Measurements from ENCODE around the gene FARS2. TPM values are rescaled to one million over a fixed set of nuclear protein-coding genes. Genes with fewer than 3 reads are reported as not detected.
A peak's percentile ranks its signal among the peaks of the same experiment; 100 is the strongest.

Gene FARS2
- total RNA-seq, 1 experiment from 2014 or later = 25.6 TPM

DNA sequence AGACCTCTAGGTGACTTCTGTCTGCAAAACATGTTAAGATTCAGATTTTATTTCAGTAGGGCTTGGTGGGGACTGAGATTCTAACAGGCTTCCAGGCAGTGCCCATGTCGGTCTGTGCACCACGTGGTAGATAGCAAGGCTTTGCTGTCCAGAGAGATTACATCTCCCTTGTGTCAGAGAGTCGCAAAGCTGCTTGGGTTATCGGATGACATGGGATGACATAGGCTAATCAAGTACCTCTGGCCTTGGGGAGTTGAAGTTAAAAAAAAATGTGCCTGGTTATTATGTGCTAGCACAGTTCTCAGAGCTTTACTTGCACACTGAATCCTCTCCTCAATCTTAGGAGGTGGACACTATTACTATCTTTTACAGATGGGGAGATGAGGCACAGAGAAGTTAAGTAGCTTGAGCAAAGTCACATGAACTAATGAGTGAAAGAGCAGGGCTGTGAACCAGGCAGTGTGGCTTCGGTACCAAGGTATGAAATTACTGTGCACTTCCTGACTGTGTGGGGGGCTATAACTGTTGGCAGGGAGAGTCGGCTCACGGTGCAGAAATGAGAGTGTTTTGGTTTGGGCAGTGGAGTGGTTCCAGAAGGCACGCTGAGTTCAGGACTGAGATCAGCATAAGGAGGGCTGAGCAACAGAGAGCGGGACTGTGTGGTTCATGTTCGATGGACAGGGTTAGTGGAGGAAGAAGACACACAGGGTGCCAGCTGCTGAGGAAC is 41.1 kb downstream of the FARS2 start:
- no peak for DNase-seq (ENCODE audit: low read depth, low spot score)
- in situ Hi-C loops (cut with HindIII; ENCODE audit: low pct_unique_long_range_greater_than_20kb, low sequenced_read_pairs) = no loop called here

DNA sequence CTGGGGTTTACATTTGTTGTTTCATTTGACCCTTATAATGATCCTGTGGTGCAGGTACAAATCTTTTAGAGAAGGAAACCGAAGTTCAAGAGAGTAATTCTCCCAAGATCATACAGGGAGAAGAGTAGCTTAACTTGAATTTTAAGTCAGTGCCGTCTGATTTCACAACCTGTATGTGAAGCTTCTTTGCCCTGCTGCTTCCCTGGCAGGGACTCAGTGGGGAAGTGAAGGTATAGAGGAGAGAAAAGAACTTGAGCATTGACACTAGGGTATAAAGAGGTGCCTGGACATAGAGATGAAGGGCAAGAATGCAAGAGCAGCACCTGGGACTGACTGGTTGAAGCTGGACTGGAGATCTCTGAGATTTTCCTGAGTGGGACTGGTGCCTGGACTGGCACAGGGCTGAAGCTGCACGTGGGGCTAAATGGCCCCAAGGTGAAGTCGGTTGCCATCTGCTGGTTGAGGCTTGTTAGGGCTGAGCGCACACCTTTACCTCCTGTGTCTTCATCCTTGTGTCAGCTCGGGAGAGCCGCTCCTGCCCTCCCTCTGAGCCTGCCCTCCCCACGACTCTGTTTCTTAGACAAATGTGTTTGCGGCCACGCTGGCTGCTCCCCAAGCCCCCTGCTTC is 41.8 kb downstream of the FARS2 start:
- in situ Hi-C loops (cut with HindIII; ENCODE audit: low pct_unique_long_range_greater_than_20kb, low sequenced_read_pairs) = no loop called here

DNA sequence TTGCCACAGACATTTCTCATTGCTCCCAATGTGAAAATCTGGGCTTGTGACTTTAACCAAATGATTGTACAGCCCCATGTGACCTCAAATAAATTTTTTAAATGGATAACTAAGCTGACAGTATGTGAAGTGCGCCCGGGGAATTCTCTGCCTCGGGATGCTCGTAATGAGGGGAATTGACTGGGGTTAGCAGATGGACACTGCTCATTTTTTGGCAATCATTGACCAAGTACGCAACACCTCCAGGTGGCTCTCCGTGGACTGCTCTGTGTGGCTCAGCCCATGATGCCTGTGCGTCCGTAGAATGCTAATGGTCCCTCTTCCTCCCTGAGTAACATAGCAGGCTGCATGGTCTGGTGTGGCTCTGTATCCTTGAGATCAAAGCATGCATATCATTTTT is 42.4 kb downstream of the FARS2 start:
- in situ Hi-C loops (cut with HindIII; ENCODE audit: low pct_unique_long_range_greater_than_20kb, low sequenced_read_pairs) = no loop called here
- DNase-seq (ENCODE audit: low read depth, low spot score) = no peak

More for the DNA sequence above, 41.8 kb downstream of the FARS2 start:
- peak; percentile 69 for DNase-seq (ENCODE audit: low read depth, low spot score)

DNA sequence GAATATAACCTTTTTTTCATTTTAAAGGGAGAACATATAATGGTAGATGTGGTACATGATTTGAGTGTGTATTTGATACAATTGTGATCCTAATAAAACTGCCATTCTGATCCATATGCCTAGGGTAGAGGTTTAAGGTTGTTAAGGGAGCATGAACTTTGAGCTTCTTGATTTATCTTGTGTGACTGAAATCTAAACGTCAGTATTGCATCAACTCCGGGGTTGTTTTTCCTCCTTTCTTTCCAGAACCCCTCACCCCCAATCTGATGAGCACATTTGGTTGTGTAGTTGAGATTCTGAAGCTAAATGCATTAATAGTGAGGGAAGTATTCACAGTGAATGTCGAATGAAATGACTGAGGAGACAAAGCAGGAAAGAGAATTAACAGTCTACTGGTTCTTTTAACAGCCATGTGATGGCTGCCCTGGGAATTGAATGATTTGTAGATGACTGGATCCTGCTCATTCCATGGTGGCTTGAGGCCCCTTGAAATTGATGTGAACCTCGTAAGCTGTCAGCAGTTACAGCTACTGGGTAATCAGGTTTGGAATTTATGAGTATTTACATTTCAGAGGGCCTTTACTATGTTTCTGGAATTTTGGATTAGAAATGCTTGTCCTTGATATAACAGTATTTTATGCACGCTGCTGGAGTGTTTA is 44.8 kb downstream of the FARS2 start:
- in situ Hi-C loops (cut with HindIII; ENCODE audit: low pct_unique_long_range_greater_than_20kb, low sequenced_read_pairs) = no loop called here
- DNase-seq (ENCODE audit: low read depth, low spot score) = peak; percentile 14

DNA sequence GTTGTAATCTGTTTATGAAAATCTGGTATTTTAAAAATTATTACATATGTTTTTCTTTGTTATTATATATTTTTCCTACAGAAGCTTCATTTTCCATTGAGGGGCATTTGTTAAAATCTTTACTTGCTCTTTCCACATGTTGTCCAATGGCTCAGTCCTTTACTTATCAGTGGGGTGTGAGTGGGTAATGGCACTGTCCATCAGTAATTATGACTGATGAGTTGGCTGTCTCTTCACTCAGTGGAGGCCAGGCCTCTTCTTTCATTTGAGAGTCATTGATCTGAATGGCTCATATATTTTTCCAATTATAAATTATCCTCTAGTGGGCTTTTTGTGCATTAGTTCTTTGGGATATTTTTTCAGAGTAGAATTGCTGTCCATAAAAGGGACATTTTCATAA is 45.7 kb downstream of the FARS2 start:
- in situ Hi-C loops (cut with HindIII; ENCODE audit: low pct_unique_long_range_greater_than_20kb, low sequenced_read_pairs) = no loop called here
- DNase-seq (ENCODE audit: low read depth, low spot score) = no peak

DNA sequence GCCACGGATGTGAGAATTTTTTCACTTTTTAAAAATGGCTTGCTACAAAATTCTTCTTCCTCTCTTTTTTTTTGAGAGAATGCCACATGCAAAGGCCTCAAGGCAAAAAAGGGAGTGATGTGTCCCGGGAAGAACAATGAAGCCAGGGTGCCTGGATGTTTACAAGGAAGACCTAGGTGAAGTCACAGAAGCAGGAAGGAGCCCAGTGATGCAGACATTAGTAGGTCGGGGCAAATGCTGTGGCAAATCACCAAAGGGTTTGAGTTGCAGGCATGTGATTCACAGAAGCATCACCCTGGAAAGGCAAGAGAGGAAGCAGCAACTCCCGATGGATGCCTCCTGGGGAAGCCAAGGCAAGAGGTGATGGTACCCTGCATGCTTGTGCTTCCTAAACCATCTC is 46.8 kb downstream of the FARS2 start:
- in situ Hi-C loops (cut with HindIII; ENCODE audit: low pct_unique_long_range_greater_than_20kb, low sequenced_read_pairs) = no loop called here
- no peak for DNase-seq (ENCODE audit: low read depth, low spot score)

DNA sequence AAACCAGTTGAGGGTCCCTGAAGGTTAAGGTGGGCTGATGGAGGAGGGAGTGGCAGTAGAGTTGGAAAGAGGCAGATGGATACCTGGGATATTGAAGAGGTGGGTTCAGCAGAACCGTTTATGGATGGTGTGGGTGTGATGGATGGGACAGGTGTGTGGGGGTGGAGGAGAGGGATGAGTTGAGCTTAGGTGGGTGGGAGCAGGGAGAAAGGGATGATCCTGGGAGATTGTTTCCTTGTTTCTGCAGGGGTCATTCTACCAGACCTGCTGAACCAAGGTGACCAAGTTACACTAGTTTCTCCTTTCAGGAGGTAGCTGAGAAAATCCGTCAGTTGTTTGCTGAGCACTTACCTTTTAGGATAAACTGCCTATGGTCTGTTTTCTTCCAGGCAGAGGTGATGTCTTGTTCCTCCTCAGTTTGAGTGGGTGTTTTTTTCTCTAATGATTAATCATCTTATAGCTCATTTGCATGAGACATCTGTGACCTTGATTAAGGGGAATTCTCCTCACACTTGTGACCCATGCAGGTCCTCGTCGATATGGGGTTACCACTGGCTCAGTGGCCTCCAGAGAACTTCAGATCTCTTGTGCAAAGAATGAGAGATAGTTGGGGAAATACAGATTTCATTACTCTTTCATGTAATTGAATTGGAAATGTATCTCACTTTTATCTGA is 53.0 kb downstream of the FARS2 start:
- in situ Hi-C loops (cut with HindIII; ENCODE audit: low pct_unique_long_range_greater_than_20kb, low sequenced_read_pairs) = no loop called here

DNA sequence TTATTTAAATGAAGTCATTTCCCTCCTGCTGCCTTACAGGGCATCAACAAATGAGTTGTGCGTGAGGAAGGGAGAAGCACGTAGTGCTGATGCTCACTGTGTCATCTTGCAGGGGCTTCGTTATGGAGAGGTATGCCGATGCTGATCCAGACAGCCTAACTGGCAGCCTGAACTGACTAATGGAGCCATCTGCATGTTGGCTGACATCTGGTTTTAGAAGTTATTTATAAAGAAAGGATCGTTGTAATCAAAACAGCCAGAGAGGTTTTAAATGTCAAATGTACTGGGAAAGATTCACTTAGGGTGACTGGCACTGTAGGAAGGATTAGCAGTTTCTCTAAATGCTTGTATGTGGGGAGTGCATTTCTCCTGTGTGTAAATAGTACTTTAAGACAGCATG is 54.6 kb downstream of the FARS2 start:
- DNase-seq (ENCODE audit: low read depth, low spot score) = no peak
- in situ Hi-C loops (cut with HindIII; ENCODE audit: low pct_unique_long_range_greater_than_20kb, low sequenced_read_pairs) = no loop called here

More for the DNA sequence above, 53.0 kb downstream of the FARS2 start:
- DNase-seq (ENCODE audit: low read depth, low spot score) = no peak

DNA sequence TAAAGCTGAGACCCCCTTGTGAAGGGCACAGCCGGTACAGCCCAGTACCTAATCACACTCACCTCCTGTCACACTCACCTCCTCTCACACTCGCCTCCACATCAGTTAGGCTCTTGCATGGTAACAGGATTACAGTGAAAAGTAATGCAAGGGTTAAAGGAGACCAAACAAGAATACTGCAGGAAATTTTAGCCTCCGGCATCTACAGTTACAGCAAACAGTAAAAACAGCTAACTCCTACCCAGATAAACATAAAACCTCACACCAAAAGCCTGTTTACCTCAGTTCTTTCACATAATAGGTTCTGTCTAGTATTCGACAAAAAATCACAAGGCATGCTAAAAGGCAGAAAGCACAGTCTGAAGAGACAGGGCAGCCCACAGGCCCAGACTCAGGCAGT is 55.6 kb downstream of the FARS2 start:
- in situ Hi-C loops (cut with HindIII; ENCODE audit: low pct_unique_long_range_greater_than_20kb, low sequenced_read_pairs) = no loop called here
- no peak for DNase-seq (ENCODE audit: low read depth, low spot score)

DNA sequence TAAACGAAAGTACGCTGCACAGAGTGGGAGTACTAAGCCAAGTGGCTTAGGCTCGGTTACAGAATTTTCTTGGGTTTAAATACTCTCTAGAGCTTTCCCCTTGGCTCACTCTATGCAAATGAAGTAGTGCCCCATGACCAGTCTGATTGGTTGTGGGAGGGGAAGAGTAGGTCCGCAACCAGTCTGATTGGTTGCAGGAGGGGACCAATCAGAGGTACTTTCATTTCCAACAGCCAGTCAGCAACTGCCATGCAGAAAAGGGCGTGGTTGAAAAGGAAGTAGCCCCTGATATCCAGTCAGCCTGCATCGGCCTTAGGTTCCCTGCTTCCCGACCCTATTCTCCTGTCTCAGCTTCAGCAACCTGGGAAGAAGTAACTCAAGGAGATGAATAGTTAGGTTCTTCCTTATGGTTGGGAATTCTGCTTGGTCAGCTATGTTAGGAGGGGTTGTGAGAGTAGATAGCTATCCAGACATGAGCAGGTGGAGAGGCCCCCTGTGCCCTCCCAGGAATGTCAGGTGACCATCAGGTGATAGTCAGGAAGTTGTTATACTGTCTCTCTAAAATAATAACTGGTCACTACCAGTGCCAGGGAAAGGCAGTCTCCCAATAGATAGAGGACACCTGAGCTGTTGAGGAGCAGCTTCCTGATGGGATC is 57.4 kb downstream of the FARS2 start:
- no peak for DNase-seq (ENCODE audit: low read depth, low spot score)
- in situ Hi-C loops (cut with HindIII; ENCODE audit: low pct_unique_long_range_greater_than_20kb, low sequenced_read_pairs) = no loop called here

DNA sequence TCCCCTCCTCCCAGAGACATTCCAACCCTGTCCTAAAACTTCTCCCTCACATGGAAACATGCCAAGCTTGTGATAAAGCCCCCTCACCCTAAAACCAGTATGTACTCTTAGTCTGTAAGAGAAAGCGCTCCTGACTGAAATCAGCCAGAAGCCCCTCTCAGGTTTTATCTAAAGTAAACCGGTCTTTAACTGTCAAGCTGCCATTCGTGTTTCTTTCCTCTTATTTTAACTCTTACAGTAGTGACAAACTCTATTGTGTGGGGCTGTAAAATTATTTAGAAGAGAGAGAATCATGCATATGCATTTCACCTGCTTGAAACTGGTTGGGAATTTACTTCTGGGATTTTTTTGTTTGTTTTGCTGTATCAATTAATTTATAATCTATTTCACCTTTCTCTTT is 62.7 kb downstream of the FARS2 start:
- in situ Hi-C loops (cut with HindIII; ENCODE audit: low pct_unique_long_range_greater_than_20kb, low sequenced_read_pairs) = no loop called here
- DNase-seq (ENCODE audit: low read depth, low spot score) = no peak

DNA sequence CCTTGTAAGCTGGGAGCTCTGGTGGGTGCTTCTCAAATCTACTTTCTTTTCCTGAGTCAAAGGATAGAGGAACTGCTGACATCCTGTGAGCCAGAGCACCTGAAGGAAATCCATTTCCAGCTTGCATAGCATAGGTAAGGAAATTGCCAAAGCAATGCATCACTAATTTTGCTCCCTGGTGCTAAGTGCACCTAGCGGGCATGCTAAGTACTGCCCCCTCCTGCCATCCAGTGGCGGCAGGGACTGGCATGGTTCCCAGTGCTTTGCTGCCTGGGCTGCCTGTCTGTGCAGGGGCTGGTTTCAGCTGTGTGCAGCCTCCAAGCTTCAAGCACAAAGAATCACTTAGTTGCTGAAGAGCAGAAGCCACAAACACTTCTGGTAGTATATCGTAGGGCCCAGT is 63.9 kb downstream of the FARS2 start:
- DNase-seq (ENCODE audit: low read depth, low spot score) = no peak
- in situ Hi-C loops (cut with HindIII; ENCODE audit: low pct_unique_long_range_greater_than_20kb, low sequenced_read_pairs) = no loop called here

DNA sequence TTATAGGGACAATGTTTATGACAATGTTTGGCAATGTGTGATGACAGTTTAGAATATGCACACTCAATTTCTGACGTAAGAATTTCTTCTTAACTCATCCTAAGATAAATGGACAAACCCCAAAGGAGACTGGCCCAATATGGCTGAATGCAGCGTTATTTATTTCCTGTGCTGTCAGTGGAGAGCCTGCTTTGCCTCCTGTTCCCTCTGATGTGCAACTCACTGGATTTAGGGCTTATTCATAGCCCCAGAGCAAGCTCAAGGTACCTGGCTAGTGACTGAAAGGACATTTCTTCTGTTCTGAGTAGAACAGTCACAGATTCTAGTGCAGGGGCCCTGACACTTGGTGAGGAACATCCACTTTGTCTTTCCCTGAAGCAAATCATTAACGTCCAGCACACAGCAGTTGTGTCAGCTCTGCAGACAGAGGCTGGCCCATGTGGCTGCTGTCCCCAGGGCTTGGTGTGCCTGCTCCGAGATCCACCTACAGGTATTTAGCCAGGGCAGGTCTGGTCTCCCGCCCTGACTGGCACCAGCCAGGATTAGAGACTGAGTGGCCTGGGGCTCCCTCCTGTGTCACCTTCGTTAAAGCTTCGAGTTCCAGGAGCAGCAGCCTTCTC is 64.8 kb downstream of the FARS2 start:
- no peak for DNase-seq (ENCODE audit: low read depth, low spot score)
- in situ Hi-C loops (cut with HindIII; ENCODE audit: low pct_unique_long_range_greater_than_20kb, low sequenced_read_pairs) = no loop called here

DNA sequence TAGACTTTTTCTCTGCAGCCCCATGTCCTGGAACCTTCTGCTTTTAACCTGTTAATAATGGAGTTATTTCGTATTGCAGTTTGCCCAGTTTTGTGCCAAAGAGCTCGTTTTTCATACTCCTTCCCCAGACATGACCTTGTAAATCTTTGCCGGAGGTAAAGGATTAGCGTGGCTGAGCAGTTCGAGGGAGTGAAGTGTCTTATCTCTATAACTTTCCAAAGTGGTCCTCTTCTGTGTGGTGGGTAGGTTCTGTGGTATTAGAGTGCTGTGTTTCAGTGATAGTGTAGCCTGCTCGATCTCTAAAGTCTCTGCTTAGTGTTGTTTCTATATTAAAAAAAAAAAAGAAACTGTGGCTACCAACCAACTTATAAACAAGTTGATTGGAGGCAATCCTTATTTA is 67.5 kb downstream of the FARS2 start:
- no peak for DNase-seq (ENCODE audit: low read depth, low spot score)
- in situ Hi-C loops (cut with HindIII; ENCODE audit: low pct_unique_long_range_greater_than_20kb, low sequenced_read_pairs) = no loop called here

DNA sequence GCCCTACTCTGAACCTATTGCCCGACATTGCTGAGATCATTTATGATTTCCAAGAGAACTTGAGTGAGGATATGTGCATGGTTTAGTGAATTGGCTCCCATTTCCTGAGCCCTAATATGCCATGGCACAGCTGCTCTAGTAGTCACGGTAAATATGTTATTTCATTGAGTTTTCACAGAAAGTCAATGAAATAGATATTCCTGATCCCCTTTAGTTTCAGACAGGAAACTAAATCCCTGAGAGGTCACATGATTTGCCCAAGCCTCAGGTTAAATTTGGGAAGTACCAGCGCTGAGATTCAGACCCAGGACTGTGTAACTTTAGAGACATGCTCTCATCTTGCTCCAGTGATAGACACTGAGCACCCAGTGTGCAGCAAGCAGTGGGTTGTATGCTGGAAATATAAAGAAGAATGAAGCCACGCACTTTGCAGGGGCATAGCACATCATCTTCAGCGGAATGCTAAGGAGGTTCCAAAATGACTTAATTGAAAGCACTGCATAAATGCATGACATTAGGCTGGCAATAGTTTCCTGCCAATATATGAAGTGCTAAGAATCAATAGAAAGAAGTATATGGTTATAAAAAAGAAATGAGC is 70.6 kb downstream of the FARS2 start:
- DNase-seq (ENCODE audit: low read depth, low spot score) = no peak
- in situ Hi-C loops (cut with HindIII; ENCODE audit: low pct_unique_long_range_greater_than_20kb, low sequenced_read_pairs) = no loop called here

DNA sequence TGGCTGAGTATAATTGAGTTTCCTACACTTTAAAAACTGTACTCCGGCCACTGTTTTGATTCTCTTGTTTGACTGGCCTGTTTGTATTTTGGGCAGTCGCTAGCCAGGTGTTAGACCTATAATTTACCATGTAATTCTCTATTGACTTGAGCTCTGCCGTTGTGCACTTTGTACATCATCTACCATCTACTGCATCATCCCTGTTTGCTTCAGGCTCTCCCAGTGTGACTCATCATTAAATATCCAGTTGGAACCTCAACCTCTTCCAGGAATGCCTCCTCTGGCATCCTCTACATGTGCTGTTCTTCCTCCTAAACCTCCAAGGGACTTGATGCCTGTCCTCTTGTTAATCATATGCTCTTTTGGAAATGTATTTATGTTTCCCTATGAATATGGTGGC is 72.3 kb downstream of the FARS2 start:
- in situ Hi-C loops (cut with HindIII; ENCODE audit: low pct_unique_long_range_greater_than_20kb, low sequenced_read_pairs) = no loop called here
- no peak for DNase-seq (ENCODE audit: low read depth, low spot score)

DNA sequence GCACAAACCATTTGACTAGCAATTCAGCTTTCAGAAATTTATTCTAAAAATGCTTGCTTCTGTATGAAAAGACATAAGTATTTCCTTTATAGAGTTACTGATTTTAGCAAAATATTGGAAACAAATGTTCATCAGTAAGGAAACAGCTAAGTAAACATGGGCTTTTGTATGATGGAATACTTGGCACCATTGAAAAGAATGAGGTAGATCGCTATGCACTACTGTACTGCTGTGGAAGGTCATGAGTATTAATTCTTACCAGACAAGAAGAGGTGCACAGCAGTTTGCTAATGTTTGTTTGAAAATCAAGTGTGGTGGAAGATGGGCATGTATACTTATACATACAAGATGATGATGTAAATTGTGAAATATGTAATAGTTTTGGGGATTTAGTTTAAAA is 73.0 kb downstream of the FARS2 start:
- no peak for DNase-seq (ENCODE audit: low read depth, low spot score)
- in situ Hi-C loops (cut with HindIII; ENCODE audit: low pct_unique_long_range_greater_than_20kb, low sequenced_read_pairs) = no loop called here
